HG02763 (cell line): ENCODE measurements around the gene RTL1.

Experiments
- ATAC-seq: cut with Tn5 transposase; IDR thresholded peaks from one replicate; pipeline ENCODE4 v1.9.1; 2021; ENCODE audit warnings: mild to moderate bottlenecking, moderate library complexity; ENCODE audit not compliant: unreplicated experiment

Gene RTL1

GRCh38 chr14:100898935-100899883 lies 4.3 kb downstream of the RTL1 start:
- no peak for ATAC-seq

DNA sequence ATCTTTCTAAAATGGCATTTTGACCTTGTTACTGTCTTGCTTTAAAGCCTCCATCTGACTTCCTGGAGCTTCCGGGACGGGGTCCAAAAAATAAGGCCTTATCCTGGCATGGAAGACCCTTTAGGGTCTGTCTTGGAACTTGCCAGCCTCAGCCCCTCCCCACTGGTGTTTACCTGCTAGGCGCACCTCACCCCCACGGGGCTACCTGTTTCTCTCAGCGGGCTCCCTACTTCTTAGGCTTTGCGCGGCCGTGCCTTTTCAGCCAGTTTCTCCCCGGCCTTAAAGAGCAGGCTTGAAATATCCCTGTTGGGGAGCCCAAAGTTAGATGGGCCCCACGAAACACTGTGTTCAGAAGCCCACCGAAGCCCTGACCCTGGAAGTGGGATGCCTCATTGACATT lies 5.1 kb downstream of the RTL1 start:
- ATAC-seq = no peak

DNA sequence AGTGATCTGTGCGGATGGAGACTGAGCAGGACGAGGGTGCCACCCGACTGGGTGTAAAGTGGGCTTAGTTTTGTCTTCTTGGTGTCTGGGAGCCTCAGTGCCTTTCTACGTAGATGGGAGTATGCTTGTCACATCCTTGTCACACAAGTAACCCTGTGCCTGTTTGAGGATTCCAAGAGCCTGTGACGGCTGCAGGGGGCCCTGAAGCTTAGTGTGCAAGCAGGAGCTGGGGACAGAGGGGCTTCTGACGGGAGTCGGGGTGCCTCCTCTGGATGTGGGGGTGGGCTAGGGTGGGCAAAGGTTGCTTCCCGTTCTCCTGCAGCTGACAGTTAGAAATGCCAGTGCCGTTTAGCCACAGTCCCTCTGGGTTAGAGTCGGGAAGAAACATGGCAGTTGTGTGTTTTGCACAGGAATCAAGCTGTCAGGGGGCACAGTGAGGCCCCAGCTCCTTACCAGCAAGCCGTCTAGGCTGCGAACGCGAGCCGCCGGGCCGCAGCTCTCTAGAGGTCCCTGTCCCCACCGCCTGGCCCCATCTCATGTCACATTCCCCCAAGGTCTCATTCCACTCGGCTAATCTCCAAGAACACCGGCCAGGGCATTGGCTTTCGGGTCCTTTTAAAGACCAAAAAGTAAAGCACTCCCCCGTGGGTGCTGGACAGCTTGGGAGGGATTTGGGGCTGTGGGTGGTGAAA lies 7.0 kb downstream of the RTL1 start:
- no peak for ATAC-seq

GRCh38 chr14:100895411-100895810 lies 8.1 kb downstream of the RTL1 start:
- no peak for ATAC-seq

DNA sequence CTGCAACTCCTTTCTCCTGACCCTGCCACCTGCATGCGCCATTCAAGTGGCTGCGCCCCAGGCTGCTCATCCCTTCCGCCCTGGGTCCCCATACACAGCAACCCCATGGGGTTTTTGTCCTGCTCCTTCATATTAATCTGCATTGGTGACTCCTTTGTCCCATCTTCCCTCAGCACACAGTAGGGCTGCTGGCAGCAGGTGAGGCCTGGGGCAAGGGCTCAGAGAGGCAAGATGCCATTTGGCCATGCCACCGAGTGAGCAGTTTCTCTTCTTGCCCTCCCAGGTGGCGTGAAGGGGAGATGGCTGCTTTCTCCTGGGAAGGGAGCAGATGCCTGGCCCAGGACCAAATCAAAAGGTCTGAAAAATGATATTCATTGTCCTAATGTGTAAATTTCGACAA lies 9.1 kb downstream of the RTL1 start:
- ATAC-seq = no peak

GRCh38 chr14:100893760-100894159 lies 9.8 kb downstream of the RTL1 start:
- no peak for ATAC-seq

- ATAC-seq = no peak
Observed at GRCh38 chr14:100893228-100893601, 10.3 kb downstream of the RTL1 start.

- no peak for ATAC-seq
Observed at GRCh38 chr14:100892496-100893227, 10.9 kb downstream of the RTL1 start.

GRCh38 chr14:100891501-100892445 lies 11.7 kb downstream of the RTL1 start:
- no peak for ATAC-seq

DNA sequence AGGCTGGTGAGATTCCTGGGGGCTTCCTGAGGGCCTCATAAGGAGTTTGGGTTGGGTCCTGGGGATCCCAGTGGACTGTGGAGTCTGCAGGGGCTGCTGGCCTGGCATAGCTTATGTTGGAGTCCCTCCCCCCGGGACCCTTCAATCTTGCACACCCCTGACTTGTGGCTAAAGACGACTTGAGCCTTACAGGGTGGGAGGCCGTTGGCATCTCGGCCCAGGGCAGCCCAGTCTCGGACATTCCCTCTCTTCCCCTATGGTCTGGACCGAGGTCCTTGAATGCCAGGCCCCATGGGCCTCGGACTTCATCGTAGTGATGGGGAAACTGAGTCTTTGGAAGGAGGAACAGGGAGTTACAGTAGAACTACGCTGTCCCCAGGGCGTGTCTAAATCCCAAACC lies 12.5 kb downstream of the RTL1 start:
- ATAC-seq = no peak

DNA sequence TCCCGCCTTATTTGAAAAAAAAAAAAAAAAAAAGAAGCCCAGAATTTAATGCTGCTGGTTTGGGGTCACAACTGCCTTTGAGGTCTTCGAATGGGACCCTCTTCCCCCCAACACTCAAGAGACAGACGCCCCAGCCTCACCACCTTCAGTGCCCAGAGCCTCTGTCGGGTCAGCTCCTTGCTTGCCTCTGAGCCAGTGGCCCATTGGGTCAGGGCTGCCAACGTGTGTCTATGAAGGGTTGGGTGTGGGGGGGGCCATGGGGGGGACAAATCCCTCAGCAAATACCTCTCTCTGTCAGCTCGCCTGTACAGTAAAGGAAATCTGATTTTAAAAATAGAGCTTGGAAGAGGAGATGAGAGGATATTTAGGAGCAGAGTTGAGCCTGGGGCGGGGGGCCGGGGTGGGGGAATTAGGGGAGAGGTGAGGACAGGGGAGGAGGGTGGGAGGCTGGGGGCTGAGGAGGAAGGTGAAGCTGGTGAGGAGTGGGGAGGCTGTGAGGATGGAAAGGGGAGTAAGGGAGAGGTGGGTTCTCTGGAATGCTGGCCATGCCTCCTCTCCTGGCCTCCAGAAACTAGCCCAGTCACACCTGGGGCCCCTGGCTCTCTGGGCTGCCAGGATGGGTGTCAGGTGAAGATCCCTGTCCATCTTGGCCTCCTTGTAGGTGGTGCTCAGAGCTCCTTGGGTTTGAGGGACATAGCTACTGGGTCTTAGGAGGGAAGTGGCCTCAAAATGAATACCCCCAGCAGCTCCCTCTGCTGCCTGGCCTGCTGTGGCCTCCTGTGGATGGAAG lies 13.3 kb downstream of the RTL1 start:
- ATAC-seq = no peak

GRCh38 chr14:100889641-100890040 lies 13.9 kb downstream of the RTL1 start:
- no peak for ATAC-seq

- no peak for ATAC-seq
Observed at GRCh38 chr14:100888789-100889315, 14.7 kb downstream of the RTL1 start.

DNA sequence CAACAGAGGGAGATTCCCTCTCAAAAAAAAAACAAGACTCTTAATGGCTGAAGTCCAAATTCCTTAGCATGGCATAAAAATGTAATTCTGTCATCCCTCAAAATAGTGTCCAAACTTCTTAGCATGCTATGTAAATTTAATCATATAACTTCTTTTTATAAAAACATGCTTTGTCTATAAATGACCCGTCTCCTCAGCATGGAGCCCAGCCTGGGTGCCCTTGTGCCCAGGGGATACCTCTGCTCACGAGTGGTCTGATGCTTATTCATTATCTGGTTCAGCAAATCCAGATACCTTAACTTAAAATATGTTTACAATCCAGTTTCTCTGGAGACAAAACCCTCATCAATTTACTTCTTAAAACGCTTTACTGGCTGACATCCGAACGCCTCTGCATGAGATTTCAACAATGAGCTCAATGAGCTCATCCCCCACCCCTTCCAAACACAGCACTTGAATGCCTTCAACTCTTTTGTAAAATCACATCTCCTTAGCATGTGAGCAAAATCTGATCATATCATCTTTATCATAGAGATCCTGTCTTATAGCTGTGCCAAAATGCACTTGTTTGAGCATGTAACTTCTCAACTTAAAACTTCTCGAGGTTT lies 15.7 kb downstream of the RTL1 start:
- no peak for ATAC-seq

DNA sequence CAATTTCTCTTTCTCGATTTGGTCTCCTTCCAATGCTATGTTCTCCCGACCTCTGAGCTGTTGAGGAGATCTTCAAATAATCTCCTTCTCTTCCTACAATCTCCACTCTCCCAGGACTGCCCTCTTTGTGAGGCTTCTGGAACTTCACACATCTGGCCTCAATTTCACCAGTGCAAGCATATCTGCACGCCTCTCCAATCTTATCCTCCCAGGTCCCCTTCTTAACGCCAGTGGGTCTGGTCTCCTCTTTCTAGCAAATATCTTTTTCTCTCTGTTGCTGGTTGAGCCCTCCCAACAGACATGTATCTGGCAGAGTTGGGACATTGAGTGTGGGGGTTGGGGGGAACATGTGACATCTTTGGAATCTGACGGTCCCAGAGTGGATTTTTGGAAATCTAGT lies 17.9 kb downstream of the RTL1 start:
- no peak for ATAC-seq

DNA sequence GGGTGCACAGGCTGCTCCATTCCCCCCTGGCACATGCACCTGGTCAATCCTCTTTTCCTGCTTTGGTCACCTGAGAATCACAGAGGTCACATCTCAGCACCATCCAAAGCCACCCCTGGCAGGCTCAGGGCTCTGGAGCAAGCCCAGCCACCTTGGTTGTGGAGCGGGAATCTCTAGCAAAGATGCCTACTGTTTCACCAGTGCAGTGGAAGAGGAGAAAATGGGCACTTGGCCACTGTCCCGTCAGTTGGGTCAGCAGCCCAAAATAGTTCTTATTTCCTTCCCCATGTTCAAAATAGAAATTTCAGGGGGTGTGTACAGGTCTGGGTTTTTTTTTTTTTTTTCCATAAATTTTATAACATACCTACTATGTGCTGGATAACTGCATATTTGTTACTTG lies 18.3 kb downstream of the RTL1 start:
- ATAC-seq = no peak

- no peak for ATAC-seq
Observed at GRCh38 chr14:100884456-100884855, 19.1 kb downstream of the RTL1 start.

- no peak for ATAC-seq
Observed at GRCh38 chr14:100883789-100884101, 19.8 kb downstream of the RTL1 start.
